H1 (cell line): ENCODE data around the gene COL6A1. TPM values are rescaled to one million over a fixed set of nuclear protein-coding genes. Genes with fewer than 3 reads are reported as not detected.

Experiments used
- CTCF ChIA-PET: fragments of 300-600 bp; sonication (Branson Sonifier 250); formaldehyde crosslinking; loops from one replicate; lab custom pipeline; 2021; ENCODE audit not compliant: partially characterized antibody; lab: Charles Lee
- POLR2A ChIA-PET: fragments of 300-600 bp; sonication (Branson Sonifier 250); formaldehyde crosslinking; loops from one replicate; lab custom pipeline; 2021; ENCODE audit warnings: inconsistent platforms; ENCODE audit not compliant: partially characterized antibody; lab: Charles Lee
- DNase-seq, 2 experiments: peaks; one replicate each; pipeline versions ENCODE4 v3.0.0 to v3.0.0-alpha.2; 2010 to 2022; ENCODE audit warnings: low spot score in 2 of 2, low read depth in 1 of 2, mixed read lengths in 1 of 2
- FAIRE-seq: peaks from 2 replicates; lab custom pipeline; 2011; peaks lifted over from hg19 to GRCh38; lab: Jason Lieb, UNC
- H2AFZ ChIP-seq: 2 replicates; pipeline ENCODE4 v1.8.1; 2012; ENCODE audit warnings: low read length, inconsistent platforms
- H2AK5ac ChIP-seq: 2 replicates; pipeline ENCODE4 v1.6.1; 2013; ENCODE audit warnings: low read depth, low read length
- H2BK120ac ChIP-seq: replicated peaks from 2 replicates; pipeline ENCODE3; 2013; ENCODE audit warnings: low read depth, low read length, inconsistent platforms
- H2BK12ac ChIP-seq: 2 replicates; pipeline ENCODE4 v1.6.1; 2013; ENCODE audit warnings: low read depth, low read length
- H2BK15ac ChIP-seq: 2 replicates; pipeline ENCODE4 v1.6.1; 2013; ENCODE audit warnings: low read length
- H2BK20ac ChIP-seq: 2 replicates; pipeline ENCODE4 v1.6.1; 2013; ENCODE audit warnings: low read length
- H2BK5ac ChIP-seq: 2 replicates; pipeline ENCODE4 v1.6.1; 2013; ENCODE audit warnings: low read depth, low read length
- H3K14ac ChIP-seq: 2 replicates; pipeline ENCODE4 v1.6.1; 2013; ENCODE audit warnings: inconsistent platforms; ENCODE audit not compliant: insufficient read length
- H3K18ac ChIP-seq: 2 replicates; pipeline ENCODE4 v1.6.1; 2013; ENCODE audit warnings: low read length; ENCODE audit errors: extremely low read depth
- H3K23ac ChIP-seq: 2 replicates; pipeline ENCODE4 v1.6.1; 2013; ENCODE audit warnings: inconsistent platforms; ENCODE audit not compliant: insufficient read length
- H3K23me2 ChIP-seq: 2 replicates; pipeline ENCODE4 v1.6.1; 2013; ENCODE audit warnings: low read depth, low read length
- H3K27ac ChIP-seq: 2 replicates; pipeline ENCODE4 v1.6.1; 2011; ENCODE audit warnings: low read depth, low read length, inconsistent platforms
- H3K27me3 ChIP-seq, 4 experiments: replicated peaks in 1 of 4; 1 replicate in 1 of 4; 2 replicates in 3 of 4; pipeline versions ENCODE4 v1.6.1 to v1.8.1; 2011 to 2013; ENCODE audit warnings: low read length in 3 of 4, mild to moderate bottlenecking in 3 of 4, inconsistent platforms in 2 of 4, mixed read lengths in 2 of 4, moderate library complexity in 1 of 4; ENCODE audit not compliant: control insufficient read depth in 3 of 4, insufficient read depth in 3 of 4; ENCODE audit errors: extremely low read depth in 1 of 4
- H3K36me3 ChIP-seq, 4 experiments: 2 replicates each; pipeline versions ENCODE4 v1.6.1 to v1.8.1; 2011 to 2013; ENCODE audit warnings: mild to moderate bottlenecking in 4 of 4, low read length in 3 of 4, moderate library complexity in 2 of 4, control low read depth in 1 of 4, inconsistent platforms in 1 of 4; ENCODE audit not compliant: insufficient read depth in 4 of 4, control insufficient read depth in 2 of 4
- H3K4ac ChIP-seq: replicated peaks from 2 replicates; pipeline ENCODE3; 2013; ENCODE audit warnings: low read length, low read depth, mixed read lengths, inconsistent platforms; ENCODE audit not compliant: insufficient read length
- H3K4me1 ChIP-seq, 4 experiments: replicated peaks in 1 of 4; 1 replicate in 1 of 4; 2 replicates in 3 of 4; pipeline versions ENCODE4 v1.6.1 to v1.8.1; 2011 to 2013; ENCODE audit warnings: low read length in 3 of 4, inconsistent platforms in 2 of 4, mixed read lengths in 1 of 4; ENCODE audit not compliant: insufficient read depth in 4 of 4, control insufficient read depth in 3 of 4
- H3K4me2 ChIP-seq, 2 experiments: 2 replicates each; pipeline versions ENCODE4 v1.6.1 to v1.8.1; 2011 to 2013; ENCODE audit warnings: low read depth in 2 of 2, low read length in 2 of 2, control low read depth in 1 of 2, inconsistent platforms in 1 of 2, mild to moderate bottlenecking in 1 of 2; ENCODE audit not compliant: insufficient read depth in 1 of 2
- H3K4me3 ChIP-seq, 4 experiments: fragments of 200-600, 300-600 bp in 1 of 4; sonication (generic), shearing (Covaris generic), sonication (Bioruptor Twin) in 1 of 4; 2 replicates each; pipeline versions ENCODE4 v1.5.1 to v1.8.1; 2011 to 2016; ENCODE audit warnings: low read length in 4 of 4, low read depth in 3 of 4, control low read depth in 2 of 4, inconsistent platforms in 2 of 4, mild to moderate bottlenecking in 2 of 4, mixed read lengths in 1 of 4, moderate library complexity in 1 of 4; ENCODE audit not compliant: insufficient read depth in 2 of 4; ENCODE audit errors: extremely low read depth in 1 of 4
- H3K56ac ChIP-seq: replicated peaks from 2 replicates; pipeline ENCODE3; 2013; ENCODE audit warnings: low read depth, mild to moderate bottlenecking, mixed read lengths, low read length, inconsistent platforms; ENCODE audit not compliant: insufficient read length
- H3K79me1 ChIP-seq: 2 replicates; pipeline ENCODE4 v1.6.1; 2013; ENCODE audit warnings: low read depth, low read length, control low read depth
- H3K79me2 ChIP-seq, 2 experiments: 2 replicates each; pipeline versions ENCODE4 v1.6.1 to v1.8.1; 2012 to 2013; ENCODE audit warnings: low read length in 2 of 2, mild to moderate bottlenecking in 2 of 2, inconsistent platforms in 1 of 2; ENCODE audit not compliant: insufficient read depth in 2 of 2, control insufficient read depth in 1 of 2
- H3K9ac ChIP-seq, 4 experiments: replicated peaks in 1 of 4; 1 replicate in 1 of 4; 2 replicates in 3 of 4; pipeline versions ENCODE4 v1.6.1 to v1.8.1; 2011 to 2013; ENCODE audit warnings: low read depth in 3 of 4, low read length in 3 of 4, control low read depth in 2 of 4, mild to moderate bottlenecking in 2 of 4, moderate library complexity in 2 of 4, inconsistent platforms in 1 of 4; ENCODE audit errors: extremely low read depth in 1 of 4
- H3K9me3 ChIP-seq, 2 experiments: 2 replicates each; pipeline versions ENCODE4 v1.6.1 to v1.8.1; 2012 to 2013; ENCODE audit warnings: mild to moderate bottlenecking in 2 of 2, moderate library complexity in 2 of 2, control low read depth in 1 of 2, inconsistent platforms in 1 of 2, low read depth in 1 of 2, low read length in 1 of 2, mixed read lengths in 1 of 2; ENCODE audit not compliant: insufficient read depth in 2 of 2
- H4K20me1 ChIP-seq, 2 experiments: replicated peaks in 1 of 2; 2 replicates each; pipeline versions ENCODE3 to v1.8.1; 2011 to 2013; ENCODE audit warnings: inconsistent platforms in 2 of 2, low read length in 2 of 2, mild to moderate bottlenecking in 1 of 2; ENCODE audit not compliant: insufficient read depth in 2 of 2, control insufficient read depth in 1 of 2
- H4K5ac ChIP-seq: 2 replicates; pipeline ENCODE4 v1.6.1; 2013; ENCODE audit warnings: low read length, low read depth, mixed read lengths, inconsistent platforms; ENCODE audit not compliant: insufficient read length
- H4K8ac ChIP-seq: 2 replicates; pipeline ENCODE4 v1.8.0; 2013; ENCODE audit warnings: mild to moderate bottlenecking, moderate library complexity, low read length, inconsistent platforms; ENCODE audit not compliant: insufficient read depth; ENCODE audit errors: extremely low read depth
- H4K91ac ChIP-seq: replicated peaks from 2 replicates; pipeline ENCODE3; 2013; ENCODE audit warnings: low read length, mixed read lengths, inconsistent platforms; ENCODE audit not compliant: insufficient read length
- BCL11A ChIP-seq, 2 experiments: IDR thresholded peaks; one replicate each; pipeline ENCODE4 v1.6.1; 2011; ENCODE audit warnings: low read depth in 2 of 2, low read length in 2 of 2, mild to moderate bottlenecking in 2 of 2
- BRCA1 ChIP-seq: IDR thresholded peaks from 2 replicates; pipeline ENCODE4 v1.6.1; 2012; ENCODE audit warnings: low read depth, low read length, improper control_type of control experiment
- CBX5 ChIP-seq: fragments of 300-800, 300-1000 bp; sonication (generic); IDR thresholded peaks from 2 replicates; pipeline ENCODE4 v1.7.1; 2016; ENCODE audit warnings: antibody characterized with exemption, low read length, low read depth
- CEBPB ChIP-seq: IDR thresholded peaks from 2 replicates; pipeline ENCODE4 v1.6.1; 2012; ENCODE audit warnings: low read depth, low read length
- CHD1 ChIP-seq: IDR thresholded peaks from 2 replicates; pipeline ENCODE4 v1.6.1; 2012; ENCODE audit warnings: low read depth, low read length, improper control_type of control experiment
- EP300 ChIP-seq, 2 experiments: IDR thresholded peaks; 1 replicate in 1 of 2; 2 replicates in 1 of 2; pipeline ENCODE4 v1.6.1; 2011 to 2012; ENCODE audit warnings: low read depth in 2 of 2, low read length in 2 of 2, mild to moderate bottlenecking in 2 of 2, borderline replicate concordance in 1 of 2, inconsistent platforms in 1 of 2, moderate library complexity in 1 of 2
- JUND ChIP-seq: IDR thresholded peaks from 2 replicates; pipeline ENCODE4 v1.6.1; 2011; ENCODE audit warnings: mild to moderate bottlenecking, improper control_type of control experiment, low read length
- POU5F1 ChIP-seq: IDR thresholded peaks from 2 replicates; pipeline ENCODE4 v1.6.1; 2011; ENCODE audit warnings: low read depth, mild to moderate bottlenecking, low read length, moderate library complexity
- RAD21 ChIP-seq, 2 experiments: IDR thresholded peaks in 1 of 2; conservative IDR thresholded peaks in 1 of 2; 2 replicates each; pipeline ENCODE4 v1.6.1; 2011; ENCODE audit warnings: low read depth in 2 of 2, low read length in 2 of 2, improper control_type of control experiment in 1 of 2, inconsistent platforms in 1 of 2, mild to moderate bottlenecking in 1 of 2, moderate library complexity in 1 of 2
- SAP30 ChIP-seq: fragments of 300-600 bp; sonication (generic); IDR thresholded peaks from 2 replicates; pipeline ENCODE4 v1.7.1; 2012; ENCODE audit warnings: low read length, moderate library complexity, mild to moderate bottlenecking, inconsistent platforms; ENCODE audit not compliant: insufficient read depth, insufficient replicate concordance
- SIRT6 ChIP-seq: IDR thresholded peaks from one replicate; pipeline ENCODE4 v1.7.1; 2012; ENCODE audit warnings: low read length, inconsistent platforms
- SIX5 ChIP-seq: IDR thresholded peaks from 2 replicates; pipeline ENCODE4 v1.6.1; 2011; ENCODE audit warnings: mild to moderate bottlenecking, low read depth, low read length
- SP2 ChIP-seq: IDR thresholded peaks from 2 replicates; pipeline ENCODE4 v1.6.1; 2012; ENCODE audit warnings: mild to moderate bottlenecking, low read length, inconsistent platforms
- TAF7 ChIP-seq: optimal IDR thresholded peaks from 2 replicates; pipeline ENCODE3; 2011; ENCODE audit warnings: low read depth, mild to moderate bottlenecking, inconsistent platforms, low read length, moderate library complexity, borderline replicate concordance
- TBP ChIP-seq: IDR thresholded peaks from 2 replicates; pipeline ENCODE4 v1.6.1; 2011; ENCODE audit warnings: low read depth, low read length, improper control_type of control experiment
- YY1 ChIP-seq: IDR thresholded peaks from 2 replicates; pipeline ENCODE4 v1.6.1; 2011; ENCODE audit warnings: low read depth, mild to moderate bottlenecking, low read length
- WGBS, 2 experiments: shearing (Covaris generic) in 1 of 2; methylation state at CpG; one replicate each; pipeline versions ENCODE4 v1.1.6 to v1.1.7; 2013 to 2015; ENCODE audit warnings: low lambda C conversion rate in 2 of 2, mixed read lengths in 2 of 2, inconsistent platforms in 1 of 2, low coverage in 1 of 2, missing lambda C conversion rate in 1 of 2; ENCODE audit not compliant: insufficient replicate concordance in 2 of 2, insufficient coverage in 1 of 2, insufficient read length in 1 of 2; ENCODE audit errors: extremely low coverage in 1 of 2, missing lambda C conversion rate in 1 of 2; 5-methylcytosine and 5-hydroxymethylcytosine counted together
- polyA plus RNA-seq, 7 experiments: library from polyadenylated mRNA; depleted of rRNA in 3 of 7; stranded (reverse) in 5 of 7; unstranded in 2 of 7; fragments of >200 nt in 5 of 7; fragments of 200-250 nt in 2 of 7; gene quantifications; 1 replicate in 5 of 7; 2 replicates in 1 of 7; 4 replicates in 1 of 7; pipeline versions ENCODE4 v1.2.1 to v1.2.3, GENCODE V29; 2011 to 2013; ENCODE audit warnings: missing spikeins in 2 of 7, mixed read lengths in 2 of 7
- total RNA-seq: library from RNA; stranded (reverse); fragmentation: NEBNext Ultra II Directional; extraction: Animal tissue kit (Norgen Biotek cat#: 25700); gene quantifications from 2 replicates; pipeline ENCODE4 v1.2.1, GENCODE V29; 2021

The COL6A1 gene
- total and polyA plus RNA-seq, 2 of the 8 experiments (the other 6 are each of a cell fraction or from before 2014, with no cell fraction given) = 100 to 115 TPM

GRCh38 chr21:46024141-46024540 is 42.6 kb downstream of the COL6A1 start:
- Histone ChIP-seq H3K4me2 (no peak overlapping the region), H3K27me3 (0 out of 7 replicates have a peak, but pooled peaks cover 0 to 2% (median 0%) of the 10 kb centered on the region in 4 experiments), H3K4me1 (peaks cover 0 to 2% (median 0%) of the 10 kb centered on the region in 4 experiments; a peak in 2 of 7 replicates), H4K20me1 (no peaks in the 10 kb centered on the region), H3K23ac (no peak overlapping the region), H2BK5ac (no peak overlapping the region), H3K14ac (no peak overlapping the region), H3K18ac (no peak overlapping the region), H2BK12ac (no peak overlapping the region), H2AK5ac (no peak overlapping the region), H3K23me2 (no peaks in the 10 kb centered on the region), H3K56ac (no peak overlapping the region), H2BK120ac (no peak overlapping the region), H2BK20ac (no peak overlapping the region), H3K9ac (no peak overlapping the region), H2BK15ac (no peak overlapping the region), H4K91ac (no peak overlapping the region), H3K36me3 (no peaks in the 10 kb centered on the region), H2AFZ (no peak overlapping the region), H3K79me1 (no peaks in the 10 kb centered on the region), H3K9me3 (no peaks in the 10 kb centered on the region), H3K79me2 (no peaks in the 10 kb centered on the region), H3K4me3 (no peak overlapping the region), H4K8ac (no peak overlapping the region), H4K5ac (no peak overlapping the region), H3K27ac (no peak overlapping the region), H3K4ac (no peak overlapping the region)
- ChIA-PET CTCF (no interaction called here), POLR2A (no interaction called here)
- no peak for DNase-seq
- FAIRE-seq = no peak
- WGBS, 2 experiments = 92% methylated on average over 3 of the region's 3 CpGs; no CpG with 5 or more reads in 1 of the 2 experiments
- TF ChIP-seq SIRT6 = no peak
- TF ChIP-seq SP2 = no peak
- no peak for TF ChIP-seq JUND
- TF ChIP-seq CEBPB = no peak
- no peak for TF ChIP-seq POU5F1
- no peak for TF ChIP-seq YY1
- no peak for TF ChIP-seq TAF7
- no peak for TF ChIP-seq SIX5
- TF ChIP-seq TBP = no peak
- no peak for TF ChIP-seq BCL11A (IDR thresholded peaks at IDR 0.05; ENCODE audit: low read depth in 2 of 2, low read length in 2 of 2)
- no peak for TF ChIP-seq RAD21 (IDR thresholded peaks at IDR 0.05 in 1 of 2, conservative IDR thresholded peaks at IDR 0.05 in 1 of 2; ENCODE audit: low read depth in 2 of 2, low read length in 2 of 2)
- TF ChIP-seq BRCA1 = no peak
- no peak for TF ChIP-seq CBX5
- TF ChIP-seq CHD1 = no peak
- TF ChIP-seq EP300 (IDR thresholded peaks at IDR 0.05; ENCODE audit: borderline replicate concordance in 1 of 2, low read depth in 2 of 2, low read length in 2 of 2) = no peak
- TF ChIP-seq SAP30 = no peak
